Prostate gland (tissue), 2 donors: ENCODE data around the gene RING1. TPM values are rescaled to one million over a fixed set of nuclear protein-coding genes. Genes with fewer than 3 reads are reported as not detected.

Experiments used
- DNase-seq: peaks from one replicate; pipeline ENCODE4 v3.0.0-alpha.2; 2019; ENCODE audit warnings: low spot score
- H3K27ac ChIP-seq, 2 donors: fragments of 200-600 bp; sonication (generic); 2 replicates each; pipeline ENCODE4 v1.5.1; 2017 to 2019
- H3K27me3 ChIP-seq: fragments of 200-600 bp; sonication (generic); replicated peaks from 2 replicates; pipeline ENCODE4 v1.5.1; 2019; ENCODE audit not compliant: insufficient read depth
- H3K36me3 ChIP-seq, 2 donors: fragments of 200-600 bp; sonication (generic); 1 replicate in 1 of 2; 2 replicates in 1 of 2; pipeline versions ENCODE4 v1.5.1 to v1.8.1; 2017 to 2019
- H3K4me1 ChIP-seq: fragments of 200-600 bp; sonication (generic); replicated peaks from 2 replicates; pipeline ENCODE4 v1.5.1; 2019
- H3K4me3 ChIP-seq, 2 donors: fragments of 200-600 bp; sonication (generic); 2 replicates each; pipeline ENCODE4 v1.5.1; 2017 to 2019
- H3K9me3 ChIP-seq: fragments of 200-600 bp; sonication (generic); 2 replicates; pipeline ENCODE4 v1.5.1; 2017
- CTCF ChIP-seq, 4 experiments: fragments of 200-600 bp in 2 of 4; fragments of 450-650 bp in 2 of 4; sonication (generic) in 2 of 4; IDR thresholded peaks; 1 replicate in 3 of 4; 2 replicates in 1 of 4; pipeline ENCODE4 v1.5.1; 2016 to 2019; ENCODE audit warnings: antibody characterized with exemption in 4 of 4, mild to moderate bottlenecking in 2 of 4, moderate library complexity in 2 of 4
- POLR2A ChIP-seq: fragments of 450-650 bp; IDR thresholded peaks from one replicate; pipeline ENCODE4 v1.6.1; 2016; ENCODE audit warnings: antibody characterized with exemption, mild to moderate bottlenecking
- POLR2AphosphoS5 ChIP-seq: sonication (generic); formaldehyde crosslinking; IDR thresholded peaks from one replicate; pipeline ENCODE4 v1.6.1; 2017; ENCODE audit warnings: antibody characterized with exemption
- WGBS: methylation state at CpG from one replicate; pipeline ENCODE4 v1.1.5; 2018; 5-methylcytosine and 5-hydroxymethylcytosine counted together
- intact Hi-C: fragments of 100-400 bp; cut with DNase I; formaldehyde crosslinking; loops from one replicate; pipeline ENCODE4 v1.14.2; 2022
- total RNA-seq, 2 donors: library from RNA; depleted of rRNA; stranded (reverse); fragments of >200 nt; gene quantifications; one replicate each; pipeline ENCODE4 v1.1.0, GENCODE V29; 2016

RING1 gene
- total RNA-seq, 2 donors from 2014 or later, result 23.9 to 30.8 TPM

GRCh38 chr6:33166363-33166762, 41.9 kb upstream of the RING1 start:
- Histone ChIP-seq H3K36me3 (no peaks in the 10 kb centered on the region), H3K4me1 (no peaks in the 10 kb centered on the region), H3K27ac (no peak overlapping the region), H3K4me3 (no peak overlapping the region), H3K9me3 (no peaks in the 10 kb centered on the region), H3K27me3 (no peaks in the 10 kb centered on the region)
- DNase-seq, result no peak
- intact Hi-C loops, result no loop called here
- 85% methylated on average over 6 of the region's 6 CpGs for WGBS
- TF ChIP-seq POLR2AphosphoS5 (no peak), CTCF (IDR thresholded peaks at IDR 0.05) (no peak), POLR2A (no peak)

GRCh38 chr6:33166811-33167210, 41.5 kb upstream of the RING1 start:
- no peaks in the 10 kb centered on the region for H3K4me1 ChIP-seq
- H3K27ac ChIP-seq, result no peak overlapping the region
- H3K4me3 ChIP-seq, result no peak overlapping the region
- no peak for DNase-seq
- no peaks in the 10 kb centered on the region for H3K27me3 ChIP-seq
- no peaks in the 10 kb centered on the region for H3K9me3 ChIP-seq
- WGBS, result 89% methylated on average over 6 of the region's 7 CpGs
- intact Hi-C loops, result no loop called here
- TF ChIP-seq CTCF (IDR thresholded peaks at IDR 0.05) (no peak), POLR2A (no peak), POLR2AphosphoS5 (no peak)
- no peaks in the 10 kb centered on the region for H3K36me3 ChIP-seq

- WGBS, result 88% methylated on average over 19 of the region's 19 CpGs
- intact Hi-C loops, result no loop called here
- H3K27ac ChIP-seq, result no peak overlapping the region
Measured at GRCh38 chr6:33167374-33168283, 40.7 kb upstream of the RING1 start.

GRCh38 chr6:33168284-33168601, 40.1 kb upstream of the RING1 start:
- Histone ChIP-seq H3K27ac (no peak overlapping the region), H3K9me3 (no peaks in the 10 kb centered on the region), H3K4me1 (no peaks in the 10 kb centered on the region), H3K36me3 (no peaks in the 10 kb centered on the region), H3K27me3 (no peaks in the 10 kb centered on the region), H3K4me3 (no peak overlapping the region)
- TF ChIP-seq POLR2A (no peak), CTCF (IDR thresholded peaks at IDR 0.05) (no peak), POLR2AphosphoS5 (no peak)
- WGBS, result 75% methylated on average over 6 of the region's 6 CpGs
- intact Hi-C loops, result no loop called here
- no peak for DNase-seq

More at GRCh38 chr6:33167374-33168283, 40.7 kb upstream of the RING1 start:
- H3K36me3 ChIP-seq, result no peaks in the 10 kb centered on the region
- H3K4me3 ChIP-seq, result no peak overlapping the region
- H3K27me3 ChIP-seq, result no peaks in the 10 kb centered on the region
- H3K4me1 ChIP-seq, result no peaks in the 10 kb centered on the region
- TF ChIP-seq POLR2AphosphoS5 (no peak), CTCF (IDR thresholded peaks at IDR 0.05) (no peak), POLR2A (no peak)
- no peaks in the 10 kb centered on the region for H3K9me3 ChIP-seq
- no peak for DNase-seq

GRCh38 chr6:33168639-33169038, 39.7 kb upstream of the RING1 start:
- no peaks in the 10 kb centered on the region for H3K36me3 ChIP-seq
- H3K27ac ChIP-seq, result no peak overlapping the region
- WGBS, result 89% methylated on average over 5 of the region's 5 CpGs
- no peaks in the 10 kb centered on the region for H3K4me1 ChIP-seq
- no peaks in the 10 kb centered on the region for H3K9me3 ChIP-seq
- TF ChIP-seq POLR2AphosphoS5 (no peak), CTCF (IDR thresholded peaks at IDR 0.05) (no peak), POLR2A (no peak)
- no peak overlapping the region for H3K4me3 ChIP-seq
- intact Hi-C loops, result no loop called here
- no peak for DNase-seq
- no peaks in the 10 kb centered on the region for H3K27me3 ChIP-seq
